Measurements from ENCODE around the gene NFIB. TPM values are rescaled to one million over a fixed set of nuclear protein-coding genes. Genes with fewer than 3 reads are reported as not detected.

The NFIB gene
- total RNA-seq, 2 donors from 2014 or later = not detected

DNA sequence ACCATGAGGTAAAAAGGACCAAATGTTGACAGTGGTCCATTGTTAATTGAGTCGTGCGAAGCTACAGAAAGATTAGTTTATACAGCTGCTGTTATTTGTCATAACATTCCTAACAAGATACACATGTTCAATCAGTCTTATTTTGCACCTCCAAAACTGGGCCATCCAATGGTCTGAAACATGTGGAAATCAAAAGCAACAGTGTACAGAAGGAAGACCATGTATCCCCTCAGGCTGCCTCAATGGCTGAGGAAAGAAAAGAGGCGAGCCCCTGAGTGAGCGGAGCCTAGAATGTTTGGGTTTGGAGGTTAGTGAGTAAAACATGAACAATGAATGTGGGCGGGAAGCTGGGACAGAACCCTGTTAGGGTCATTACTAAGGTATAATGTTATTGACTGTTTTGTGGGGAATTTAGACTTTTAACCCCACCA lies 35.6 kb downstream of the NFIB start:
- Mint-ChIP-seq H3K27ac (no peak overlapping the region), H3K36me3 (no peaks in the 10 kb centered on the region), H3K9me3 (no peaks in the 10 kb centered on the region)
- DNase-seq (ENCODE audit: low spot score in 2 of 2) (no peak), ATAC-seq (no peak)

DNA sequence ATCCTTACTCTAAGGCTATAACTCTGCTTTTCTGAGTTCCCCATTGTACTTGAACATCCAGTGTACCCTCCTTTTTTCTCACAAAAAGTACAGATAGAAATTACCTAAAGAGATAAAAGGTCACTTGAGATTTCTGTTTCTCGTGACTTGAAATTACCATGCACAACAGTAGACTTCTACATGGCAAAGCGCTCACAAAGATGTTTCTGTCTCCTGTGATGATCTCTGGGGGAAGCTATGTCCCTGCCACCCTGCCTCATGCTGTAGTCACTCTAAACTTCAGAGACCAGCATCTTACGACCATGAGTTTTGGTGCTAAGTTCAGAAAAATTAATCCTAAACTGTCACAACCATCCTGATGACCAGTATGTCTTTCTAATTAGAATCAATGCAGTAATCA lies 36.2 kb downstream of the NFIB start:
- ATAC-seq (no peak), DNase-seq (ENCODE audit: low spot score in 2 of 2) (no peak)
- no peaks in the 10 kb centered on the region for H3K36me3 Mint-ChIP-seq
- no peaks in the 10 kb centered on the region for H3K9me3 Mint-ChIP-seq
- no peak overlapping the region for H3K27ac Mint-ChIP-seq

DNA sequence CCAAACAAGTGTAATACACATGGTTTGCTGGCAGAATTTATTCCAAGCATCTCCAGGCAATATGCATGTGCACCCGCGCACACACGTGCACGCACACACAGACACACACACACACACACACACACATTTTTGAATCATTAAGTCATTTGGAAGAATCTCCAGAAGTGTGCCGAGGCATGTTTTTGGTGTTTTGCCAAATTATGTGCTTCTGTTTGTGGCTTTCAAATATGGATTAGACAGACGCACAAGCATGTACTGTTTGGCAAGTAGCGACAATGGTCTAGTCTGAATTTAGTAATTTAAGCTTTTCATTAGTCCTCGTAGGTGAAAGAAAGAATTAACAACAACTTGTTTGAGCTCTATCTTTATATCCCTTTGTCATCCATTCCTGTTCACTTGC lies 36.7 kb downstream of the NFIB start:
- ATAC-seq (no peak), DNase-seq (ENCODE audit: low spot score in 2 of 2) (no peak)
- Mint-ChIP-seq H3K9me3 (no peaks in the 10 kb centered on the region), H3K27ac (no peak overlapping the region), H3K36me3 (no peaks in the 10 kb centered on the region)

DNA sequence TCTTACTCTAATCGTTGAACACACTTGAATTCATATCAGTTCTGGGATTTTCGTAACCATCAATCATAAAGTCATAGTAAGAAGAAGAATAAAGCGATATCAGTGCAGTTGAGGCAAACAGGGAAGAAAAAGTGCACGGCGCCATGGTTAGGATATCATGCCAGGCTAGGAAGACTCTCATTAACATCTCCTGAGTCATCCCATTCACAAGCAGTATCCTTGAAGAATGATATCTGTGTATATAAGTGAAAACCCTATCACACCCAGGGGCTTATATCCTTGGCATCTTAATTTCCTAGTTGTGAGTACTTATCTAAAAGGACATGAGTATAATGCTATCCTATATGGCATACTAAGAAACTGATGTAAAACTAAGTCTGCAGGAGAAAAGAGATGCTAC lies 38.6 kb downstream of the NFIB start:
- Mint-ChIP-seq H3K27ac (no peak overlapping the region), H3K9me3 (no peaks in the 10 kb centered on the region), H3K36me3 (no peaks in the 10 kb centered on the region)
- DNase-seq (ENCODE audit: low spot score in 2 of 2) (no peak), ATAC-seq (no peak)

DNA sequence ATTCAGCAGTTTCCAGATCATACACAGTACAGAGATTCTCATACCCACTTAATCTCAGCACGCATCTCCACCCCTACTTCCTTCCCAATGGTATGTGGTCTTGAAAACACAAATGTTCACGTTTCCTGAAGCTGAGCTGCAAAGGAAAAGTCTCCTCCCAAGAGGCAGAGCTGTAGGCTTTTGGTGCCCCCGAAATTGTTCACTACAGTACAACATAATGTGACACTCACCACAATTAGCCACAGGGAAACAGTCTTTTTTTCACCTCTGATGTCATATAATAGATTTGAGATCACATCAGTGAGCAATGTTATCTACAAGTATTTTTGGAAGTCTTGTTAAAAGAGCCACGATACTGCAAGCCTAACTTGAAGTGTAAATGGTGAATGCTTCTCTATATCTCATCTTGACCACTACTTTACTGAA lies 40.2 kb downstream of the NFIB start:
- no peaks in the 10 kb centered on the region for H3K9me3 Mint-ChIP-seq
- no peaks in the 10 kb centered on the region for H3K36me3 Mint-ChIP-seq
- ATAC-seq (no peak), DNase-seq (ENCODE audit: low spot score in 2 of 2) (no peak)
- no peak overlapping the region for H3K27ac Mint-ChIP-seq

DNA sequence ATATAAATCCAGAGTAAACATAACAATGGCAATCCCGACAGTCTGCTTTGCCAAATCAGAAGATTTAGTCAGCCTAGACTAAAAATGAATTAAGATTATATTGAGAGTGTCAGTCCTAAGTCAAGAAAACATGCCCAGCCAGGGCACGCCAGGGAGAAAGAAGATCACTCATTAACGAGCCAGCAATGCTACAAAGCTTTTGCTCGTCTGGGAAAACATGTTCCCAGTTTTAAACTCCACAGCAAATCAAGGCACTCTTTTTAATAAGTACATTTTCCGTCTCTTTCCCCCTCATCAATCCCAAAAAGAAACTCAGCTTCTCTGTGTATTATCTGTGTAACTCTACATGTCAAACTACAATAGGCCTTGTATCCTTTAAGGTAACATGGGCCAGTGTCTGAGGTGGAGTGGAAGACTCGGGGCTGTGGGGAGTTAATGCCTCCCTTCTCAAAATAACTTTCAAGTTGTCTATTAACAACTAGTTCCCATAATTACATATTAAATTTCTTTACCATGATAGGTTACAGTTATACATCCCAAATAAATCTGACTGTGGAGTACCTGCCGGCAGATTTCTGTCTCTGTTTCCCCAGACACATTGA lies 40.9 kb downstream of the NFIB start:
- no peak for DNase-seq (ENCODE audit: low spot score in 2 of 2)
- peaks cover 6% of the 10 kb centered on the region in 2 donors for H3K9me3 Mint-ChIP-seq
- H3K36me3 Mint-ChIP-seq = no peaks in the 10 kb centered on the region
- H3K27ac Mint-ChIP-seq = no peak overlapping the region
- ATAC-seq = no peak

DNA sequence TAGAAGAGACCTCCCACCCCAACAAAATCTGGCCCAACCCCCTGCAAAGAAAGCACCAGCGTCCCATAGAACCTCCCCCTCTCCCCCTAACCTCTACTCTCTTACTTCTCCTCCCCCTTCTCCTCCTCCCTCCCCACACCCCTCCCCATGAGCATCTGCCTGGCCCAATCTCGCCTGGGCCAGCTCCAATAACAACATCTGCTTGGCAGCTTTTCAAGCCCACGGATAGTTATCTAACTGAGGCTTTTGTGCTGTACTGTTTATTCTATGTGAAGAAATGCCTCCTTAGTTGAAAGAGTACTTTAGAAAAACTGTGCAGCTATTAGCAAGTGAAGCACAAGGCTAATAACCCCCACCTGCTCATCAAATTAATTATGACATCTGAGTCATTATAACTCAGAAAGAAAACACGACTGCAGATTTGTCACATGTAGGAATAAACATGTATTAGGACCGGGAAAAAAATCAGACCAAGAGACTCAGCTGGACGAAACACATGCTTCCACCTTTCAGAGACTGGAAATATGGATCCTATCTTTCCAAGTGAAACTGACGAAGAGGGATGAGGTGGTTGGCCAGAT lies 42.8 kb downstream of the NFIB start:
- ATAC-seq (no peak), DNase-seq (ENCODE audit: low spot score in 2 of 2) (no peak)
- H3K9me3 Mint-ChIP-seq = peaks cover 6 to 7% of the 10 kb centered on the region in 2 donors
- H3K27ac Mint-ChIP-seq = no peak overlapping the region
- no peaks in the 10 kb centered on the region for H3K36me3 Mint-ChIP-seq

DNA sequence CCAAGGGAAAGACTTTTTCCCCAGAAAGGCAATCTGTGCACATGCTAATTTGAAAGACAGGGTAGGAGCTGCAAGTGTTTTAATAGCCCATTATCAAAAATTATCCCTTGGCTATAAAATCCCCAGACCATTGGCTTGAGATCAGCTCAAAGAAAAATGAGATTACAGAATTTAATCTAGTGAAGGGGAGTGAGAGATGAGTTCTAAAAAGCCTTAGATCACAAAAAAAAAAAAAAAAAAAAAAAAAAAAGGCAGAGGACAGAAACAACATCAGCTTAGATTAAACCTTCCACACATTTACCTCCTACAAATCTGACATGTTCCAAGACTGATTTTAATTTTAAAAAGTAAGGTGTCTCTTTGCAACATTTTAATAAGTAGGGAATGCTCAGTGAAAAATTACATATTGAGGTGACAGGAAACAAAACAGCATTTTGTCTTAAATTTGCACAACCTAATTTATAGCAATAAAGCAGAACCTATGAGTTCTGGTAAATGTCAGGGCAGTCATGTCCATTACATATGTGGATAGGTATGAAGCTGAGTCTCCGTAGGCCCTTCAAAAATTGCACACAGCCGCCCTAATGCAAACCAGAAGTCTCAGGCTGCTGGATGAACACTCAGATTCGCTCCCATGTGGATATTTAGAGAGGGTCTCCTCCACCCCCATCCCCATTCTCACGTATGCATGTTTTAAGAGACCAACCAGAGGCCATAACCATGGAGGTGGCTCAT lies 43.4 kb downstream of the NFIB start:
- H3K9me3 Mint-ChIP-seq = peaks cover 6 to 9% of the 10 kb centered on the region in 2 donors
- H3K27ac Mint-ChIP-seq = no peak overlapping the region
- no peak for DNase-seq (ENCODE audit: low spot score in 2 of 2)
- ATAC-seq = no peak
- H3K36me3 Mint-ChIP-seq = no peaks in the 10 kb centered on the region

DNA sequence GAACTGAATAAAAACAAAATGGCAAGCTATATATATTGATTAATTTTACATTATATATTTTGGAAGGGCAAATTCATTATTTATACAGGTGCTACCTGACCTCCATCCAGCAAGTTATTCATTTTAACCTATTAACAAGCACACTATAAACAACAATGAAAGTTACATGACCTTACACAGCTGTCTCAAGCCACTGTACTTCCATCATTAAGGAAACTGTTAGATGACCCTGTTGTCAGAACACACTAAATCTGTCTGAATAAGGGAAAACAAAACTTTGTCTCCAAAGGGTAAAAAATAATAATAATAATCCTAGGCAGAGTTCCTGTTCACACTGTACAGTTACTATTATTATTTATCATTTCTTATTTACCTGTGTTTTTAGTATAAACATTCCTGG lies 44.0 kb downstream of the NFIB start:
- H3K36me3 Mint-ChIP-seq = no peaks in the 10 kb centered on the region
- DNase-seq (ENCODE audit: low spot score in 2 of 2) (no peak), ATAC-seq (no peak)
- no peak overlapping the region for H3K27ac Mint-ChIP-seq
- H3K9me3 Mint-ChIP-seq = peaks cover 6 to 10% of the 10 kb centered on the region in 2 donors

DNA sequence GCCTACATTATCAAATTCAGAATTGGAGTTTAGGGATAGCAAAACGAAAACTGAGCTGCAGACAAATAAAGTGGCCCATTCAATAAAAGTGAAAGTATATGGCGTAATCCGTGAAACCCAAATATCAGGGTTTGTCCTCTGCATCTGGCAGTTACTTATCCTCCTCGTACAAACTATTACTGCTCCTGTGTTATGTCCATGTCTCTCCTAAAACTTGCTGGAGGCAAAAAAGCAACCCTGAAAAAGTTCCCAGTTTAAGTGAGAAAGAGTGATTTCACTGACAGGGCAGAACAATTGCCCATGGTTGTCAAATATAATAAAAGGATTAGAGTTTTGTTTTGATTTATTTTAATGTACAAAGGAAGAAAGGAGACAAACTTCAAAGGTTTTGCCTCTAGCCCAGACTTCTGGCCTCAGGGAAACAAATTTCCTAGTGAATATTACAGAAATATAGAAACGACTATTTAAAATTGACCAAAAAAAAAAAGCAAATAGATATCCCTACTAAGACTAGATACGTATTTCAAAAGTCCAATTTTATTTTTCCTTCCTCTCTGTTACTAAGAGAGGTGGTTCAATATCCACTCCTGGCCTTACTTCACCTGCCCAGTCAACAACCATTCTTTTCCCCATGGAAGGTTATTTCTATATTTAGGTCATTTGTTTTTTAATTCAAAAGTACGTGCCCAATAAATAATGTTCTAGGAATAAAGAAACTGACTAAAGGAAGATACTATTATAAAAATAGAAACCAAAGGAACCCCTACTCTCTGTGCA lies 50.0 kb downstream of the NFIB start:
- no peak for DNase-seq (ENCODE audit: low spot score in 2 of 2)
- ATAC-seq = no peak
- H3K27ac Mint-ChIP-seq = no peak overlapping the region
- H3K9me3 Mint-ChIP-seq = peaks cover 6 to 10% of the 10 kb centered on the region in 2 donors
- no peaks in the 10 kb centered on the region for H3K36me3 Mint-ChIP-seq

DNA sequence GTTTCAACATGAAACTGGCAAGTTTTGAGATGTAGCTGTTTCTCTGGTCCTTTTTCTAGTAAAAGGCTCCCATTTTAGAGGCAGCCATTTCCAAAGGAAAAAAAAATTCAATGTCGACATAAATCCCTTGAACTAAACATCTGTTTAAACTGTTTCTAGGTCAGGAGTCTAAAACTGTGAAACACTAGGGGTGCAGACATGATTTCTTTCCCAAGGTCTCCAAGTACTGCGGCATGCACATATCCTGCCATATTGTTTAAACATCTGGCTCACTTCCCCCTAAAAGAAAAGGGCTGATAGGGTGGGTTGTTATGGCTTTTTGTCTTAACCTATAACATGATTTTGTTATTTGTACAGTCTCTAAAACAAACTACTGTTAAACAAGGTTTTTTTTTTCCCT lies 51.1 kb downstream of the NFIB start:
- ATAC-seq = no peak
- DNase-seq (ENCODE audit: low spot score in 2 of 2) = no peak
- peaks cover 0 to 3% of the 10 kb centered on the region in 2 donors for H3K9me3 Mint-ChIP-seq
- H3K27ac Mint-ChIP-seq = no peak overlapping the region
- no peaks in the 10 kb centered on the region for H3K36me3 Mint-ChIP-seq

DNA sequence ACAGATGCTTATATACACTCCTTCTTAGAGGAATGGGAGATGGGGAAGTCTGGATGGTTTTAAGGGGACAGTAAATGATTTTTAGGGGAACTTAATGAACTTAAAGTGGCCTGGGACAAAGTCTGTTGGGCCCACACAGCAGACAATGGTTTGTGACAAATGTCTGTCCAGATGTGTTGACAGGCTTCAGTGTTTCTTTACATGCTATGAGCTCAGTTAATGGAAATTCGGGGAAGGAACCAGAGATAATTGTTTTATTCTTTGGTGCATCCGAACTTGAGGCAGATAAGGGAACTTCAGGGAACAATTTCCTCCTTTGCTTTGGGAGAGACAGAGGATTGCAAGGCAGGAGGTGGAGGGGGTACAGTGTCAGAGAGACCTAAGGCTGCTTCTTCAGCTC lies 52.3 kb downstream of the NFIB start:
- Mint-ChIP-seq H3K36me3 (no peaks in the 10 kb centered on the region), H3K9me3 (peaks cover 0 to 3% of the 10 kb centered on the region in 2 donors)
- DNase-seq (ENCODE audit: low spot score in 2 of 2) = no peak

DNA sequence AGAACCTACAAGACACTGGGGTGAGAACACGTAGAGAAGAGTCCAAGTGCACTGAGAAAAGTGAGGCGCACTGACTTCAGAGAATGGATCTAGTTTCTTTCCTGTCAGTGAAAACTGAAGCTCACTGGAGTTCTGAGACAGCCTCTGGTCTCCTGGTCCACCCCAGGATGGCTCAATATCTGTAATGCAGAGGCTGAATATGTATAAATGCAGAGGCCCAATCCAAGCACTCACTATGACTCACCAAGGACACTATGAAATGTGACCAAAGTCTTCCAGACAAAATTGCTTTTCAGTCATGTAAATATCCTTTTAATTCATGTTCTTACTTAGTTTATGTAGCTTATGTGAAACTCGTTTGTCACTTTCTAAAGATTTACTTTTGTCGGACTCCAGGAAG lies 53.8 kb downstream of the NFIB start:
- Mint-ChIP-seq H3K9me3 (no peaks in the 10 kb centered on the region), H3K27ac (no peak overlapping the region), H3K36me3 (no peaks in the 10 kb centered on the region)
- DNase-seq (ENCODE audit: low spot score in 2 of 2) (no peak), ATAC-seq (no peak)

More for the DNA sequence above, 52.3 kb downstream of the NFIB start:
- no peak overlapping the region for H3K27ac Mint-ChIP-seq
- no peak for ATAC-seq

DNA sequence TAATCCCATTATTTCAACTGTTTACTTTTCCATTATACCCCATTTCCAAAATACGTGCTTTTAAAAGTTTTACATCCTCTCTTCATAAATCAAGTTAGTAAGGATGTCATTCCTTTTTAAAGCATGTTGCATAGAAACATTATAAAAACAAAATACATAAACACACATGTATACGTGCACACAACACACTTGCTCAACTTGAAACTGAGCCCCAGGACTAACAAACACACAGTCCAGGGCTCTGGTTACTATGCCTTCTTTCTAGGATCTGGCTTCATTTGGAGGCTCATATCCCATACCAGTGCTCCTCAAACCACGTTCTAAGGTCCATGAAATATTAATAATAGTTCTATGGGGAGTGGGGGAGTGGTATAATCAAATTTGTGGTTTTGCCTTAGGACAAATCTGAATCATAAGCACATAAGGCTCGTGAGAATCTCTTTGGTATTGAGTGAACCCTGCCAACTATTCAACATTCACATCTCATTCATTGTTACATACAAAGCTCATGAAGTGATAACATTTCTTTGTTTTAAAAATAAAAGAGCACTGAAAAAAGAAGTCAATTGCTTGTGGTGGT lies 55.2 kb downstream of the NFIB start:
- Mint-ChIP-seq H3K9me3 (no peaks in the 10 kb centered on the region), H3K27ac (no peak overlapping the region), H3K36me3 (no peaks in the 10 kb centered on the region)
- no peak for DNase-seq (ENCODE audit: low spot score in 2 of 2)
- no peak for ATAC-seq

DNA sequence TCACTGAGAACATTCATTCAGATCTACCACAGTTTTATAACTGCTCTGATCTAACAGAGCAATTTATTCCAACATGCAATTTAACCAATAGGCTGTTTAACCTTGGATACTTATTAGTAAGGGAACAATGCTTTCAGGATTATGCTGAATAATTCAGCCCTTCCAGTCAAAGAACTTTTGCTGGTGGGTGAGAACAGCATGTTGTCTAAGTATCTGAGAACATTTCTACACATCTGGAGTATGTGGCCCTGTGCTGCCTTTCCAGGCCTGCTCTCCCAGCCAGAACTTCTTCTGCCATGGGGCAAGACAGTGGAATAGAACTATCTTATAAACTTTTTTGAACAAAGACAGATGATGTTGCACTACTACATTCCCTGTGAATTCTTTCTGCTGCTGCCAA lies 55.8 kb downstream of the NFIB start:
- DNase-seq (ENCODE audit: low spot score in 2 of 2) (no peak), ATAC-seq (no peak)
- H3K36me3 Mint-ChIP-seq = no peaks in the 10 kb centered on the region
- no peaks in the 10 kb centered on the region for H3K9me3 Mint-ChIP-seq
- no peak overlapping the region for H3K27ac Mint-ChIP-seq

DNA sequence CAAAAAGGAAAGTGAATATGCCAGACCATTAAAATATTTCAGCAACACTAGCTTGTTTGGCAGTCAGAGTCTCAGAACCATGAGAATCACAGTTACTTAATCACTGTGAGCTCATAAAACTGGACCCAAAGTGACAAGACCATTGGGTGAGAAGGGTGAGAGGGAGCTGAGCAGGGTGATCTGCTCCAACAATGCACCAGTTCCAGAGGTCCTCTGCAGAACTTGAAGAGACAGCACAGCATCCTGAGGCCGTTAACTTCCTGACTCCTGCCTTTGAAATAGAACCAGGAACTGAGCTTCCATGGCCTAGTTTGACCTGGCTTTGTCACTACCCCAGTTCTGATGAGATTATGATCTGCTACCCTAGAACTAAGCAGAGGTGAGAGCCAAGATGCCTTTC lies 57.4 kb downstream of the NFIB start:
- no peak for DNase-seq (ENCODE audit: low spot score in 2 of 2)
- no peaks in the 10 kb centered on the region for H3K36me3 Mint-ChIP-seq
- no peaks in the 10 kb centered on the region for H3K9me3 Mint-ChIP-seq
- H3K27ac Mint-ChIP-seq = no peak overlapping the region
- ATAC-seq = no peak
